Measurements from ENCODE around the gene NHS. TPM values are rescaled to one million over a fixed set of nuclear protein-coding genes. Genes with fewer than 3 reads are reported as not detected.

NHS gene
- total RNA-seq, 4 donors from 2014 or later = 5.0 to 8.7 (median 6.2) TPM

DNA sequence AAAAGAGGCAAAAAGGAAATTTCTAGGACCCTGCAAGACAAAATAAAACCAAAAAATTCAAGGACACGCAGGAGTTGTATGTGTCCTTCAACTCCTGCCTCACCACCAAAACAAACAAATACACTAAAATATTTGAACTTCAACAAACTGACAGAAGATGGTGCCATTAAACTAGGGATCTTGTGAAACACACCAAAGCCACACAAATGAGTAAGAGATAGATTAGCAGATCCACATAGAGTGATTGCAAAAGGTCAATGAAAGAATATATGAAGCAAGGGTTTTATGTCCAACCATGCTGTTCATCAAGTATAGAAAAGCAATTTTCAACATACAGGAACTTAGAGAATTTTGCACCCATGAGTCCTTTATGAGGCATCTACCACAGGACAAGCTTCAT lies 322.2 kb downstream of the NHS start:
- Histone ChIP-seq H3K27me3 (no peaks in the 10 kb centered on the region), H3K27ac (replicated peaks in 1 of 4) (no peak overlapping the region), H3K4me3 (no peak overlapping the region), H3K9me3 (no peaks in the 10 kb centered on the region), H3K36me3 (no peaks in the 10 kb centered on the region), H3K4me1 (no peaks in the 10 kb centered on the region)
- no peak for DNase-seq (ENCODE audit: extremely low spot score)
- 64% methylated on average over 1 of the region's 1 CpG for WGBS
- intact Hi-C loops (cut with DNase I) = loop anchor here (10.0 kb wide), 2 partner anchors 322 to 872 kb away; partner anchors contain the start of gene NHS
- TF ChIP-seq POLR2AphosphoS5 (IDR thresholded peaks at IDR 0.05) (no peak), EP300 (IDR thresholded peaks at IDR 0.05) (no peak), POLR2A (IDR thresholded peaks at IDR 0.05; ENCODE audit: low read depth) (no peak)
- TF ChIP-seq, protein P1, sequence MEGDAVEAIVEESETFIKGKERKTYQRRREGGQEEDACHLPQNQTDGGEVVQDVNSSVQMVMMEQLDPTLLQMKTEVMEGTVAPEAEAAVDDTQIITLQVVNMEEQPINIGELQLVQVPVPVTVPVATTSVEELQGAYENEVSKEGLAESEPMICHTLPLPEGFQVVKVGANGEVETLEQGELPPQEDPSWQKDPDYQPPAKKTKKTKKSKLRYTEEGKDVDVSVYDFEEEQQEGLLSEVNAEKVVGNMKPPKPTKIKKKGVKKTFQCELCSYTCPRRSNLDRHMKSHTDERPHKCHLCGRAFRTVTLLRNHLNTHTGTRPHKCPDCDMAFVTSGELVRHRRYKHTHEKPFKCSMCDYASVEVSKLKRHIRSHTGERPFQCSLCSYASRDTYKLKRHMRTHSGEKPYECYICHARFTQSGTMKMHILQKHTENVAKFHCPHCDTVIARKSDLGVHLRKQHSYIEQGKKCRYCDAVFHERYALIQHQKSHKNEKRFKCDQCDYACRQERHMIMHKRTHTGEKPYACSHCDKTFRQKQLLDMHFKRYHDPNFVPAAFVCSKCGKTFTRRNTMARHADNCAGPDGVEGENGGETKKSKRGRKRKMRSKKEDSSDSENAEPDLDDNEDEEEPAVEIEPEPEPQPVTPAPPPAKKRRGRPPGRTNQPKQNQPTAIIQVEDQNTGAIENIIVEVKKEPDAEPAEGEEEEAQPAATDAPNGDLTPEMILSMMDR (IDR thresholded peaks at IDR 0.05) = no peak

DNA sequence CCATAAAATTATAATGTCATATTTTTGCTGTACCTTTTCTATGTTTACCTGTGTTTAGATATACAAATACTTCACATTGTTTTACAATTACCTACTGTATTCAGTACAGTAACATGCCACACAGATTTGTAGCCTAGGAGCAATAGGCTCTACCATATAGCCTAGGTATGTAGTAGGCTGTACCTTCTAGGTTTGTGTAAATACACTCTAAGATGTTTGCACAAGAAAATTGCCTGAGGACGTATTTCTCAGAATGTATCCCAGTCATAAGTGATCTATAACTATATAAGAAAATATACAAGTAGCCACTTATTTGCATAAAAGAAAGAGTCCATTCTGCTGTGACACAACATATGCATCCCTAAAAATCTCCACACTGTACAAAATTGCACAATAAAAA lies 326.0 kb downstream of the NHS start:
- H3K36me3 ChIP-seq = no peaks in the 10 kb centered on the region
- H3K9me3 ChIP-seq = no peaks in the 10 kb centered on the region
- no peak for DNase-seq (ENCODE audit: extremely low spot score)
- TF ChIP-seq, protein P1 (IDR thresholded peaks at IDR 0.05) = no peak
- TF ChIP-seq EP300 (IDR thresholded peaks at IDR 0.05) (no peak), POLR2AphosphoS5 (IDR thresholded peaks at IDR 0.05) (no peak), POLR2A (IDR thresholded peaks at IDR 0.05; ENCODE audit: low read depth) (no peak)
- 65% methylated on average over 1 of the region's 1 CpG for WGBS
- H3K27ac ChIP-seq (replicated peaks in 1 of 4) = no peak overlapping the region
- intact Hi-C loops (cut with DNase I) = no loop called here
- no peaks in the 10 kb centered on the region for H3K4me1 ChIP-seq
- H3K27me3 ChIP-seq = no peaks in the 10 kb centered on the region
- H3K4me3 ChIP-seq = no peak overlapping the region

DNA sequence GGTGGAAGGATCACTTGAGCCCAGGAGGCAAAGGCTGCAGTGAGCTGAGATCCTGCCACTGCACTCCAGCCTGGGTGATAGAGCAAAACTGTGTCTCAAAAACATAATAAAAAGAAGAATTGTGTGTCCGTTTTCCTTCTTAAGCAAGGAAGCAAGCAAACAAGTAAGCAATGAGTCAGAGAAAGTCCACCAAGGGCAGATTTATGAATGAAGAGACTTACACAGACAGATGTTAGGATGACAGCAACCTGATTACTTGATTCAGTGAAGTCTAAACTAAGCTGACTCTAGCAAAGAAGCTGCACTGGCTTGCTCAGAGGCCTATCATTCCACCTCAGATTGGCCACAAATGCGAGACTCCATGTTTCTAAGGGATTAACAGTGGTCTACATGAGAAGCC lies 328.2 kb downstream of the NHS start:
- 64% methylated on average over 2 of the region's 2 CpGs for WGBS
- no peak overlapping the region for H3K27ac ChIP-seq (replicated peaks in 1 of 4)
- H3K4me1 ChIP-seq = no peaks in the 10 kb centered on the region
- DNase-seq (ENCODE audit: extremely low spot score) = no peak
- intact Hi-C loops (cut with DNase I) = no loop called here
- H3K9me3 ChIP-seq = no peaks in the 10 kb centered on the region
- H3K27me3 ChIP-seq = no peaks in the 10 kb centered on the region
- TF ChIP-seq, protein P1 (IDR thresholded peaks at IDR 0.05) = no peak
- TF ChIP-seq POLR2AphosphoS5 (IDR thresholded peaks at IDR 0.05) = no peak
- TF ChIP-seq POLR2A (IDR thresholded peaks at IDR 0.05; ENCODE audit: low read depth) = no peak
- no peak for TF ChIP-seq EP300 (IDR thresholded peaks at IDR 0.05)
- H3K36me3 ChIP-seq = no peaks in the 10 kb centered on the region
- no peak overlapping the region for H3K4me3 ChIP-seq

DNA sequence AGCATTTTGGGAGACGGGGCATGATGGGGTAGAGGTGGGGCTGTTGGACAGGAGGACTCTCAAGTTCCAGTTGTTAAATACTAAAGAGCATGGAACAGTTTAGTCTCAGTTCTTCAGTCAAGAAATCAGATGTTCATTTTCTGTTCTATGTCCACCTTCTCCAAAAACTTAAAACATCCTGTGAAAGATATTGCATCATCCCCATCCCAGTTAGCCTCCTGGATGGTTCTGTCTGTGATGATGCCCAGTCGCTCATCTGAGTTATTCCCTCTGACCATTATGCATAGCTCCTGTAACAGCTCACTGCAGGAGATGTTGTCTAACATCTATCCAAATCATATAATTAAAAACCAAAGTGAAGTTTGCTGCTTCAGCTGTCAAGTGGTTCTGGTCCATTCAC lies 330.2 kb downstream of the NHS start:
- no peak overlapping the region for H3K4me3 ChIP-seq
- WGBS = 96% methylated on average over 2 of the region's 2 CpGs
- H3K36me3 ChIP-seq = no peaks in the 10 kb centered on the region
- no peak for TF ChIP-seq EP300 (IDR thresholded peaks at IDR 0.05)
- no peak for TF ChIP-seq POLR2AphosphoS5 (IDR thresholded peaks at IDR 0.05)
- TF ChIP-seq POLR2A (IDR thresholded peaks at IDR 0.05; ENCODE audit: low read depth) = no peak
- TF ChIP-seq, protein P1 (IDR thresholded peaks at IDR 0.05) = no peak
- no peak for DNase-seq (ENCODE audit: extremely low spot score)
- no peaks in the 10 kb centered on the region for H3K4me1 ChIP-seq
- no peak overlapping the region for H3K27ac ChIP-seq (replicated peaks in 1 of 4)
- H3K9me3 ChIP-seq = no peaks in the 10 kb centered on the region
- intact Hi-C loops (cut with DNase I) = no loop called here
- H3K27me3 ChIP-seq = no peaks in the 10 kb centered on the region

DNA sequence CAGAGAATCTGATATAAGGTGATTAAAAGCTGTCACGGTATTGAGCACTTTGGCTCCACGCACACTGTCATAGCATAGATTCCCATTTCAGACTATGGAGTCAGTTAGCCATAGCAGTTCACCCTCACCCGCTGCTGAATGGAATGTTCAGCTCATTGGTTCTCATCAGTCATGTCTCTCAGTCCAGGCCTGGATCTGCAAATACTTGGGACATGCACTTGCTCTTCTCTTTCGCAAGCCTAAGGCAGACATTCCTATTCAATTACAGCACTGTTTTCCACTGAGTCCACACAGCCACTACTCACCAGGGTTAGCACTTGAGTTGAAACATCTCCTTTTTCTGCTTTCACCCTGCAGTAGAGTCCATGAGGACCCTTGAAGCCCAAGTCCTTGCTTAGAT lies 331.7 kb downstream of the NHS start:
- Histone ChIP-seq H3K4me1 (no peaks in the 10 kb centered on the region), H3K27me3 (no peaks in the 10 kb centered on the region), H3K4me3 (no peak overlapping the region), H3K9me3 (no peaks in the 10 kb centered on the region), H3K36me3 (no peaks in the 10 kb centered on the region), H3K27ac (replicated peaks in 1 of 4) (no peak overlapping the region)
- no peak for TF ChIP-seq POLR2A (IDR thresholded peaks at IDR 0.05; ENCODE audit: low read depth)
- no peak for TF ChIP-seq POLR2AphosphoS5 (IDR thresholded peaks at IDR 0.05)
- TF ChIP-seq EP300 (IDR thresholded peaks at IDR 0.05) = no peak
- TF ChIP-seq, protein P1 (IDR thresholded peaks at IDR 0.05) = no peak
- WGBS = 78% methylated on average over 4 of the region's 4 CpGs
- DNase-seq (ENCODE audit: extremely low spot score) = no peak
- intact Hi-C loops (cut with DNase I) = no loop called here

All from esophagus muscularis mucosa (tissue), 4 donors.